GM23338 (cell line): ENCODE data around the gene ZAR1.

Source experiments
- CREB1 ChIP-seq: fragments of 250-450 bp; sonication (Bioruptor Pico); IDR thresholded peaks from 2 replicates; pipeline ENCODE4 v1.5.0; 2020; ENCODE audit warnings: low read depth, mild to moderate bottlenecking, moderate library complexity
- EZH2 ChIP-seq: fragments of 200-600 bp; sonication (generic); IDR thresholded peaks from one replicate; pipeline ENCODE4 v1.8.0; 2017; ENCODE audit warnings: antibody characterized with exemption, mild to moderate bottlenecking, low read depth; ENCODE audit not compliant: unreplicated experiment
- EZH2phosphoT487 ChIP-seq: fragments of 200-600 bp; sonication (generic); IDR thresholded peaks from one replicate; pipeline ENCODE4 v1.8.1; 2018; ENCODE audit warnings: antibody characterized with exemption; ENCODE audit not compliant: unreplicated experiment
- JUNB ChIP-seq: IDR thresholded peaks from one replicate; pipeline ENCODE4 v1.6.1; 2016; ENCODE audit warnings: antibody characterized with exemption; ENCODE audit not compliant: unreplicated experiment
- POLR2AphosphoS5 ChIP-seq: IDR thresholded peaks from 2 replicates; pipeline ENCODE4 v1.6.1; 2016; ENCODE audit warnings: antibody characterized with exemption, low read depth
- REST ChIP-seq: IDR thresholded peaks from one replicate; pipeline ENCODE4 v1.6.1; 2018; ENCODE audit warnings: antibody characterized with exemption; ENCODE audit not compliant: unreplicated experiment
- STAT1 ChIP-seq: IDR thresholded peaks from one replicate; pipeline ENCODE4 v1.6.1; 2016; ENCODE audit warnings: antibody characterized with exemption; ENCODE audit not compliant: unreplicated experiment
- ZNF114 ChIP-seq: fragments of 250-450 bp; sonication (Bioruptor Pico); IDR thresholded peaks from 2 replicates; pipeline ENCODE4 v1.5.0; 2020; ENCODE audit warnings: mild to moderate bottlenecking, moderate library complexity
- ZNF331 ChIP-seq: fragments of 250-450 bp; sonication (Bioruptor Pico); IDR thresholded peaks from 2 replicates; pipeline ENCODE4 v1.5.0; 2020; ENCODE audit warnings: low read depth, mild to moderate bottlenecking, moderate library complexity
- ZNF462 ChIP-seq: fragments of 250-450 bp; sonication (Bioruptor Pico); IDR thresholded peaks from 2 replicates; pipeline ENCODE4 v1.5.0; 2020; ENCODE audit warnings: mild to moderate bottlenecking, moderate library complexity
- TF ChIP-seq, protein P1 (sequence below), 2 experiments: fragments of 200-600 bp in 1 of 2; sonication (generic) in 1 of 2; conservative IDR thresholded peaks; 2 replicates each; pipeline versions ENCODE4 v1.5.1 to v1.6.1; 2016 to 2017; ENCODE audit warnings: antibody characterized with exemption in 2 of 2, low read depth in 2 of 2, mild to moderate bottlenecking in 2 of 2, moderate library complexity in 1 of 2
- TF ChIP-seq, protein P2 (sequence below): IDR thresholded peaks from 2 replicates; pipeline ENCODE4 v1.6.1; 2016; ENCODE audit warnings: antibody characterized with exemption

DNA sequence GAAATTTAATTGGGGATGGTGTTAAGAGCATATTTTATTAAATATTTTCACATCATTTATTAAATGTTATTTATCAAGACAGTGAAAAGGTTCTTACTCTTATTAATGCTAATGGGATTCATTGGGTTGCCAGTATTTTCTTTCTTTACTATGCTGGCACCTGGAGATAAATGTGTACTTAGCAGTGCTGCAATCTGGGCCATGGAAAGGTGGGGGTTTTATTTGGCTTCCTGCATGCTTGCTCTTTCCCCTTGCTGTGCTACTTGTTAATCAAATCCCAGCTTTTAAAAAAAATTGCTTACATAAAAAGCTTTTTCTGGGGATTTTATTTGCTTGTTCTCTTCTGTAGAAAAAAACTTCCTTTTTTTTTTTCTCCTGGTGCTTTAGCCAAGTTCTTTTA, 48.3 kb downstream of the ZAR1 start:
- TF ChIP-seq, protein P1, sequence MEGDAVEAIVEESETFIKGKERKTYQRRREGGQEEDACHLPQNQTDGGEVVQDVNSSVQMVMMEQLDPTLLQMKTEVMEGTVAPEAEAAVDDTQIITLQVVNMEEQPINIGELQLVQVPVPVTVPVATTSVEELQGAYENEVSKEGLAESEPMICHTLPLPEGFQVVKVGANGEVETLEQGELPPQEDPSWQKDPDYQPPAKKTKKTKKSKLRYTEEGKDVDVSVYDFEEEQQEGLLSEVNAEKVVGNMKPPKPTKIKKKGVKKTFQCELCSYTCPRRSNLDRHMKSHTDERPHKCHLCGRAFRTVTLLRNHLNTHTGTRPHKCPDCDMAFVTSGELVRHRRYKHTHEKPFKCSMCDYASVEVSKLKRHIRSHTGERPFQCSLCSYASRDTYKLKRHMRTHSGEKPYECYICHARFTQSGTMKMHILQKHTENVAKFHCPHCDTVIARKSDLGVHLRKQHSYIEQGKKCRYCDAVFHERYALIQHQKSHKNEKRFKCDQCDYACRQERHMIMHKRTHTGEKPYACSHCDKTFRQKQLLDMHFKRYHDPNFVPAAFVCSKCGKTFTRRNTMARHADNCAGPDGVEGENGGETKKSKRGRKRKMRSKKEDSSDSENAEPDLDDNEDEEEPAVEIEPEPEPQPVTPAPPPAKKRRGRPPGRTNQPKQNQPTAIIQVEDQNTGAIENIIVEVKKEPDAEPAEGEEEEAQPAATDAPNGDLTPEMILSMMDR (conservative IDR thresholded peaks at IDR 0.05; ENCODE audit: low read depth in 2 of 2), result no peak
- no peak for TF ChIP-seq POLR2AphosphoS5
- TF ChIP-seq REST, result no peak
- no peak for TF ChIP-seq EZH2
- no peak for TF ChIP-seq EZH2phosphoT487
- no peak for TF ChIP-seq CREB1 (CRISPR knock-in tag)
- no peak for TF ChIP-seq ZNF114 (CRISPR knock-in tag)
- TF ChIP-seq ZNF331, result no peak
- TF ChIP-seq, protein P2, sequence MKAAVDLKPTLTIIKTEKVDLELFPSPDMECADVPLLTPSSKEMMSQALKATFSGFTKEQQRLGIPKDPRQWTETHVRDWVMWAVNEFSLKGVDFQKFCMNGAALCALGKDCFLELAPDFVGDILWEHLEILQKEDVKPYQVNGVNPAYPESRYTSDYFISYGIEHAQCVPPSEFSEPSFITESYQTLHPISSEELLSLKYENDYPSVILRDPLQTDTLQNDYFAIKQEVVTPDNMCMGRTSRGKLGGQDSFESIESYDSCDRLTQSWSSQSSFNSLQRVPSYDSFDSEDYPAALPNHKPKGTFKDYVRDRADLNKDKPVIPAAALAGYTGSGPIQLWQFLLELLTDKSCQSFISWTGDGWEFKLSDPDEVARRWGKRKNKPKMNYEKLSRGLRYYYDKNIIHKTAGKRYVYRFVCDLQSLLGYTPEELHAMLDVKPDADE, result no peak
- no peak for TF ChIP-seq STAT1
- TF ChIP-seq JUNB, result no peak
- no peak for TF ChIP-seq ZNF462 (CRISPR knock-in tag)
